CD14-positive monocyte (primary cell): ENCODE measurements around the gene KRTAP12-4. TPM values are rescaled to one million over a fixed set of nuclear protein-coding genes. Genes with fewer than 3 reads are reported as not detected.

Experiments used
- DNase-seq, 3 donors: peaks; one replicate each; pipeline ENCODE4 v3.0.0-alpha.2; 2011 to 2022
- H2AFZ ChIP-seq: 2 replicates; pipeline ENCODE4 v1.6.0; 2012; ENCODE audit warnings: mild to moderate bottlenecking, low read depth, low read length, inconsistent platforms; ENCODE audit not compliant: insufficient read depth, poor library complexity, severe bottlenecking
- H3K27ac ChIP-seq, 2 donors: 1 replicate in 1 of 2; 2 replicates in 1 of 2; pipeline ENCODE4 v1.5.1; 2012 to 2013; ENCODE audit warnings: low read length in 2 of 2, control low read depth in 1 of 2, inconsistent platforms in 1 of 2, low read depth in 1 of 2, mild to moderate bottlenecking in 1 of 2
- H3K27me3 ChIP-seq, 2 donors: one replicate each; pipeline versions ENCODE4 v1.6.0 to v1.6.1; 2011 to 2013; ENCODE audit warnings: low read length in 2 of 2; ENCODE audit not compliant: control insufficient read depth in 2 of 2, insufficient read depth in 2 of 2
- H3K36me3 ChIP-seq, 2 donors: replicated peaks in 1 of 2; 1 replicate in 1 of 2; 2 replicates in 1 of 2; pipeline versions ENCODE4 v1.5.1 to v1.6.1; 2012 to 2013; ENCODE audit warnings: low read length in 2 of 2, control low read depth in 1 of 2, inconsistent platforms in 1 of 2, mild to moderate bottlenecking in 1 of 2; ENCODE audit not compliant: insufficient read depth in 2 of 2, control insufficient read depth in 1 of 2
- H3K4me1 ChIP-seq, 2 donors: 1 replicate in 1 of 2; 2 replicates in 1 of 2; pipeline versions ENCODE4 v1.5.1 to v1.6.1; 2012 to 2013; ENCODE audit warnings: low read length in 2 of 2, control low read depth in 1 of 2, inconsistent platforms in 1 of 2, mild to moderate bottlenecking in 1 of 2, moderate library complexity in 1 of 2; ENCODE audit not compliant: insufficient read depth in 2 of 2, control insufficient read depth in 1 of 2
- H3K4me2 ChIP-seq: replicated peaks from 2 replicates; pipeline ENCODE3; 2012; ENCODE audit warnings: low read length, moderate library complexity, mild to moderate bottlenecking; ENCODE audit not compliant: poor library complexity, severe bottlenecking; ENCODE audit errors: extremely low read depth
- H3K4me3 ChIP-seq, 3 experiments: fragments of 200-600 bp in 1 of 3; sonication (generic) in 1 of 3; replicated peaks in 1 of 3; 1 replicate in 2 of 3; 2 replicates in 1 of 3; pipeline ENCODE4 v1.5.1; 2011 to 2013; ENCODE audit warnings: low read length in 3 of 3, mild to moderate bottlenecking in 3 of 3, control low read depth in 2 of 3, low read depth in 2 of 3, inconsistent platforms in 1 of 3, moderate library complexity in 1 of 3
- H3K79me2 ChIP-seq: 2 replicates; pipeline ENCODE4 v1.6.0; 2012; ENCODE audit warnings: mild to moderate bottlenecking, control low read depth, inconsistent platforms, low read length, moderate library complexity; ENCODE audit not compliant: insufficient read depth
- H3K9ac ChIP-seq: 2 replicates; pipeline ENCODE4 v1.6.0; 2017; ENCODE audit warnings: low read length, mild to moderate bottlenecking; ENCODE audit not compliant: insufficient read depth, poor library complexity, severe bottlenecking
- H3K9me3 ChIP-seq, 2 donors: replicated peaks in 1 of 2; 1 replicate in 1 of 2; 2 replicates in 1 of 2; pipeline versions ENCODE4 v1.5.1 to v1.6.1; 2012 to 2013; ENCODE audit warnings: low read length in 2 of 2, control low read depth in 1 of 2; ENCODE audit not compliant: control insufficient read depth in 1 of 2, insufficient read depth in 1 of 2
- H4K20me1 ChIP-seq: 2 replicates; pipeline ENCODE4 v1.6.0; 2012; ENCODE audit warnings: mild to moderate bottlenecking, low read length, control low read depth, moderate library complexity; ENCODE audit not compliant: insufficient read depth
- H3K27ac Mint-ChIP-seq, 7 donors: one replicate each; pipeline ENCODE4 v1.8.0; 2020; ENCODE audit warnings: mild to moderate bottlenecking in 7 of 7, mixed read lengths in 7 of 7, moderate library complexity in 6 of 7, inconsistent platforms in 2 of 7
- H3K27me3 Mint-ChIP-seq, 3 donors: one replicate each; pipeline ENCODE4 v1.8.0; 2021 to 2022; ENCODE audit warnings: low read depth in 3 of 3, mild to moderate bottlenecking in 3 of 3, mixed read lengths in 3 of 3, moderate library complexity in 3 of 3, inconsistent platforms in 1 of 3
- H3K36me3 Mint-ChIP-seq, 2 donors: one replicate each; pipeline ENCODE4 v1.8.0; 2020; ENCODE audit warnings: mixed read lengths in 2 of 2, inconsistent platforms in 1 of 2, mild to moderate bottlenecking in 1 of 2
- H3K4me1 Mint-ChIP-seq: one replicate; pipeline ENCODE4 v1.8.0; 2020; ENCODE audit warnings: mild to moderate bottlenecking, mixed read lengths
- H3K4me3 Mint-ChIP-seq, 2 donors: one replicate each; pipeline ENCODE4 v1.8.0; 2020; ENCODE audit warnings: mild to moderate bottlenecking in 2 of 2, mixed read lengths in 2 of 2, moderate library complexity in 1 of 2
- H3K9me3 Mint-ChIP-seq, 7 donors: one replicate each; pipeline ENCODE4 v1.8.0; 2020 to 2022; ENCODE audit warnings: mixed read lengths in 7 of 7, mild to moderate bottlenecking in 6 of 7, moderate library complexity in 6 of 7, inconsistent platforms in 2 of 7
- WGBS: methylation state at CpG from one replicate; pipeline ENCODE4 v1.1.5; 2013; ENCODE audit warnings: missing lambda C conversion rate; ENCODE audit not compliant: insufficient coverage; 5-methylcytosine and 5-hydroxymethylcytosine counted together
- intact Hi-C, 2 donors: fragments of 100-400 bp; cut with micrococcal nuclease; formaldehyde crosslinking; loops; one replicate each; pipeline versions ENCODE4 v1.15.0 to v1.15.1; 2023
- polyA plus RNA-seq, 3 donors: library from polyadenylated mRNA; depleted of rRNA in 1 of 3; unstranded in 2 of 3; stranded (reverse) in 1 of 3; fragments of 300-500 nt in 2 of 3; fragments of >200 nt in 1 of 3; fragmentation: Illumina TruSeq in 2 of 3; gene quantifications; 1 replicate in 2 of 3; 2 replicates in 1 of 3; pipeline ENCODE4 v1.2.3, GENCODE V29; 2012 to 2021
- TF ChIP-seq, protein P1 (sequence below): fragments of 200-600 bp; IDR thresholded peaks from one replicate; pipeline ENCODE4 v1.8.0; 2022; ENCODE audit warnings: antibody characterized with exemption, mild to moderate bottlenecking

KRTAP12-4 gene
- polyA plus RNA-seq, 3 donors, result not detected

DNA sequence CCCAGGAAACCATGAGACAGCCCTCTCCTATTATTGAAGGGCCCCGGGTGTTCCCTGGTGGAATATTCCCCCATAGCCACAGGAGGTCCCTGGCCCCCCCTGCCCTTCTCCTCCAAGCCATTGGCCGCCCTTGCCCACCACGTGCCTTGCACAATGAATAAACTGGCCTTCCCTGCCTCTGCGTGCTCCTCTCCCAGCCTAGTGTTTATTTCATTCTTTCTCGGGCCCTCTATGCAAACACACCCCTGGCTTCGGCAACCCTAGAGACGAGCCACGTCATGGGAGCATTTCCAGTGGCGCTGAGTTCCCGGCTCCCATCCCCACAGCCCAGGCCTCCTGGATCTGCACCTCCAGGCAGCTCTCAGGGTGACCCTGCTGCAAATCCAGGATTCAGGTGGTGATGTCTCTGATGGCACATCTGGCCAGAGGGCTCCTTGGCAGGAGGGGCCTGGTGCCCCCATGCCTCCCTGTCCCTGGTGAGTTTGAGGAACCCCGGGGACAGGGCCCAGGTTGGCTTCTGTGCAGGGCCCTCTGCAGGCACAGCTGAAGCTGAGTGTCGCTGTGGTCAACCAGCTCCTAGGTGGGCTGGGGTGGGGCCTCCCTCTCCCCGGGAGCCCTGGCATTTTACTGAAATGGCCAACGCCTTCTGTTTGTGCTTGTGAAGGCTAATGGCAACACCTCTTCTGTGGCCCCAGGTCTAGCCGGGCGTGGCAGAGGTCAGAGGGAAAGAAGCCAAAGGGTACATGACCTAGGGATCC lies 48.7 kb upstream of the KRTAP12-4 start:
- Mint-ChIP-seq H3K27ac (no peak overlapping the region), H3K9me3 (peaks cover 8 to 35% (median 20%) of the 10 kb centered on the region in 7 donors), H3K4me3 (no peak overlapping the region), H3K4me1 (no peaks in the 10 kb centered on the region), H3K27me3 (peaks cover 74 to 97% (median 74%) of the 10 kb centered on the region in 3 donors), H3K36me3 (peaks cover 0 to 8% of the 10 kb centered on the region in 2 donors)
- WGBS, result 55% methylated on average over 15 of the region's 16 CpGs
- peaks cover 7 to 11% of the 10 kb centered on the region in 2 donors for H3K9me3 ChIP-seq
- H3K79me2 ChIP-seq, result no peaks in the 10 kb centered on the region
- H2AFZ ChIP-seq, result no peak overlapping the region
- H3K9ac ChIP-seq, result no peak overlapping the region
- peaks cover 21 to 72% of the 10 kb centered on the region in 2 donors for H3K27me3 ChIP-seq
- intact Hi-C loops, result no loop called here
- no peaks in the 10 kb centered on the region for H3K36me3 ChIP-seq
- no peak overlapping the region for H3K4me3 ChIP-seq
- TF ChIP-seq, protein P1, sequence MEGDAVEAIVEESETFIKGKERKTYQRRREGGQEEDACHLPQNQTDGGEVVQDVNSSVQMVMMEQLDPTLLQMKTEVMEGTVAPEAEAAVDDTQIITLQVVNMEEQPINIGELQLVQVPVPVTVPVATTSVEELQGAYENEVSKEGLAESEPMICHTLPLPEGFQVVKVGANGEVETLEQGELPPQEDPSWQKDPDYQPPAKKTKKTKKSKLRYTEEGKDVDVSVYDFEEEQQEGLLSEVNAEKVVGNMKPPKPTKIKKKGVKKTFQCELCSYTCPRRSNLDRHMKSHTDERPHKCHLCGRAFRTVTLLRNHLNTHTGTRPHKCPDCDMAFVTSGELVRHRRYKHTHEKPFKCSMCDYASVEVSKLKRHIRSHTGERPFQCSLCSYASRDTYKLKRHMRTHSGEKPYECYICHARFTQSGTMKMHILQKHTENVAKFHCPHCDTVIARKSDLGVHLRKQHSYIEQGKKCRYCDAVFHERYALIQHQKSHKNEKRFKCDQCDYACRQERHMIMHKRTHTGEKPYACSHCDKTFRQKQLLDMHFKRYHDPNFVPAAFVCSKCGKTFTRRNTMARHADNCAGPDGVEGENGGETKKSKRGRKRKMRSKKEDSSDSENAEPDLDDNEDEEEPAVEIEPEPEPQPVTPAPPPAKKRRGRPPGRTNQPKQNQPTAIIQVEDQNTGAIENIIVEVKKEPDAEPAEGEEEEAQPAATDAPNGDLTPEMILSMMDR, result no peak
- no peak for DNase-seq
- H3K4me1 ChIP-seq, result no peaks in the 10 kb centered on the region
- no peak overlapping the region for H3K27ac ChIP-seq
- no peaks in the 10 kb centered on the region for H4K20me1 ChIP-seq
- H3K4me2 ChIP-seq, result no peak overlapping the region

DNA sequence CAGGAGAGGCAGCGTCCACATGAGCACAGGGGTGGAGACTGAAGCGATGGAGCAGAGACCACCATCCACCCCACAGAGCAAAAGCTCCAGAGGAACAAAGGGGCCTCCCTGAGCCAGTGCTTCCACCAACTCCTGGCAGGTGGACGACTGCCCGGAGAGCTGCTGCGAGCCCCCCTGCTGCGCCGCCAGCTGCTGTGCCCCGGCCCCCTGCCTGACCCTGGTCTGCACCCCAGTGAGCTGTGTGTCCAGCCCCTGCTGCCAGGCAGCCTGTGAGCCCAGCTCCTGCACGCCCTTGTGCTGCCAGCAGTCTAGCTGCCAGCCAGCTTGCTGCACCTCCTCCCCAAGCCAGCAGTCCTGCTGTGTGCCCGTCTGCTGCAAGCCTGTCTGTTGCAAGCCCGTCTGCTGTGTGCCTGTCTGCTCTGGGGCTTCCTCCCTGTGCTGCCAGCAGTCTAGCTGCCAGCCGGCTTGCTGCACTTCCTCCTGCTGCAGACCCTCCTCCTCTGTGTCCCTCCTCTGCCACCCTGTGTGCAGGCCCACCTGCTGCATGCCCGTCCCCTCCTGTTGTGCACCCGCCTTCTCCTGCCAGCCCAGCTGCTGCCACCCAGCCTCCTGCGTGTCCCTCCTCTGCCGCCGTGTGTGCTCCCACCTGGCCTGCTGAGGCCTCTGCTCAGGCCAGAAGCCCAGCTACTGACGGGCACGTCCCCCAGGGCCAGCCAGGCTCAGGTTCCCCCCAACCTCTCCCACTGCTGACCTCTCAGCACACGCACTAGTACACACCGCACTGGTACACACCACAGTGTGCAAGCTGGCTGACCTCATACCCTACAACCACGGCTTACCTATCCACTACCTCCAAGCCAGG lies 47.9 kb upstream of the KRTAP12-4 start:
- Mint-ChIP-seq H3K9me3 (peaks cover 8 to 32% (median 21%) of the 10 kb centered on the region in 7 donors), H3K4me1 (no peaks in the 10 kb centered on the region), H3K4me3 (peak overlapping the region in 1 of 2 donors; percentile 2), H3K27ac (no peak overlapping the region), H3K27me3 (peaks cover 74 to 97% (median 74%) of the 10 kb centered on the region in 3 donors), H3K36me3 (peaks cover 0 to 8% of the 10 kb centered on the region in 2 donors)
- no peak overlapping the region for H3K27ac ChIP-seq
- H3K36me3 ChIP-seq, result no peaks in the 10 kb centered on the region
- intact Hi-C loops, result no loop called here
- H3K4me1 ChIP-seq, result no peaks in the 10 kb centered on the region
- peaks cover 15 to 72% of the 10 kb centered on the region in 2 donors for H3K27me3 ChIP-seq
- H3K4me3 ChIP-seq, result no peak overlapping the region
- H3K9me3 ChIP-seq, result peaks cover 7 to 11% of the 10 kb centered on the region in 2 donors
- no peak overlapping the region for H3K9ac ChIP-seq
- DNase-seq, result no peak
- TF ChIP-seq, protein P1, result no peak
- no peak overlapping the region for H3K4me2 ChIP-seq
- no peaks in the 10 kb centered on the region for H3K79me2 ChIP-seq
- 75% methylated on average over 19 of the region's 22 CpGs for WGBS
- H4K20me1 ChIP-seq, result no peaks in the 10 kb centered on the region
- H2AFZ ChIP-seq, result no peak overlapping the region
